SK-N-SH (cell line): ENCODE data around the gene POLD2. TPM values are rescaled to one million over a fixed set of nuclear protein-coding genes. Genes with fewer than 3 reads are reported as not detected.

Experiments
- CTCF ChIA-PET: fragments of 300-600, 350-600 bp; formaldehyde crosslinking; extraction: SDS; loops from one replicate; lab custom pipeline; 2021; lab: Yijun Ruan, JAX
- POLR2A ChIA-PET: fragments of 350-600 bp; sonication (Branson Sonifier 250); formaldehyde crosslinking; extraction: SDS; loops from one replicate; lab custom pipeline; 2020; ENCODE audit warnings: antibody characterized with exemption, inconsistent platforms; lab: Yijun Ruan, JAX
- DNase-seq: peaks from one replicate; pipeline ENCODE4 v3.0.0; 2012
- H2AFZ ChIP-seq: fragments of 200-600 bp; sonication (generic); 2 replicates; pipeline ENCODE4 v1.8.1; 2016; ENCODE audit warnings: antibody characterized with exemption, mild to moderate bottlenecking, low read depth
- H3F3A ChIP-seq: fragments of 200-600 bp; sonication (generic); replicated peaks from 2 replicates; pipeline ENCODE3; 2016; ENCODE audit warnings: antibody characterized with exemption, mild to moderate bottlenecking; ENCODE audit not compliant: insufficient read depth
- H3K27ac ChIP-seq, 2 experiments: fragments of 200-500 bp in 1 of 2; fragments of 200-600 bp in 1 of 2; sonication (Bioruptor generic) in 1 of 2; sonication (generic), shearing (Covaris generic) in 1 of 2; 2 replicates each; pipeline versions ENCODE4 v1.5.1 to v1.6.1; 2014 to 2016; ENCODE audit warnings: low read depth in 2 of 2, inconsistent platforms in 1 of 2, low read length in 1 of 2, mild to moderate bottlenecking in 1 of 2, mixed read lengths in 1 of 2
- H3K27me3 ChIP-seq: fragments of 200-600 bp; sonication (generic), shearing (Covaris generic); 2 replicates; pipeline ENCODE4 v1.6.1; 2016; ENCODE audit warnings: mixed run types; ENCODE audit not compliant: insufficient read depth
- H3K36me3 ChIP-seq, 2 experiments: fragments of 200-500 bp in 1 of 2; fragments of 200-600 bp in 1 of 2; sonication (Bioruptor generic) in 1 of 2; sonication (generic) in 1 of 2; replicated peaks in 1 of 2; 2 replicates each; pipeline versions ENCODE3 to v1.5.1; 2014 to 2016; ENCODE audit warnings: low read length in 1 of 2, mild to moderate bottlenecking in 1 of 2; ENCODE audit not compliant: insufficient read depth in 2 of 2, control insufficient read depth in 1 of 2
- H3K4me1 ChIP-seq, 2 experiments: fragments of 200-500 bp in 1 of 2; fragments of 200-600 bp in 1 of 2; sonication (Bioruptor generic) in 1 of 2; sonication (generic), shearing (Covaris generic) in 1 of 2; 2 replicates each; pipeline versions ENCODE4 v1.5.1 to v1.6.1; 2014 to 2016; ENCODE audit warnings: low read depth in 1 of 2, low read length in 1 of 2, mixed run types in 1 of 2; ENCODE audit not compliant: insufficient read depth in 2 of 2, control insufficient read depth in 1 of 2
- H3K4me2 ChIP-seq: fragments of 200-600 bp; sonication (generic), shearing (Covaris generic); 2 replicates; pipeline ENCODE4 v1.6.1; 2017; ENCODE audit warnings: mixed run types
- H3K4me3 ChIP-seq, 2 experiments: fragments of 200-500 bp in 1 of 2; fragments of 200-600 bp in 1 of 2; sonication (Bioruptor generic) in 1 of 2; sonication (generic), shearing (Covaris generic) in 1 of 2; 2 replicates each; pipeline versions ENCODE4 v1.5.1 to v1.8.1; 2014 to 2016; ENCODE audit warnings: low read depth in 2 of 2, inconsistent platforms in 1 of 2, low read length in 1 of 2, mild to moderate bottlenecking in 1 of 2, mixed read lengths in 1 of 2, moderate library complexity in 1 of 2
- H3K79me2 ChIP-seq: fragments of 200-600 bp; sonication (generic); 2 replicates; pipeline ENCODE4 v1.8.1; 2017; ENCODE audit warnings: mild to moderate bottlenecking; ENCODE audit not compliant: insufficient read depth
- H3K9ac ChIP-seq: fragments of 200-600 bp; sonication (generic); 2 replicates; pipeline ENCODE4 v1.6.1; 2017; ENCODE audit warnings: mixed run types
- H3K9me2 ChIP-seq: fragments of 200-600 bp; sonication (generic); 2 replicates; pipeline ENCODE4 v1.6.1; 2017; ENCODE audit warnings: mixed run types
- H3K9me3 ChIP-seq: fragments of 200-600 bp; sonication (generic); 2 replicates; pipeline ENCODE4 v1.6.1; 2017; ENCODE audit warnings: mixed run types, mild to moderate bottlenecking, moderate library complexity
- H4K20me1 ChIP-seq: fragments of 200-600 bp; sonication (generic); 2 replicates; pipeline ENCODE4 v1.6.1; 2017; ENCODE audit warnings: mild to moderate bottlenecking, mixed run types; ENCODE audit not compliant: insufficient read depth
- EP300 ChIP-seq, 2 experiments: IDR thresholded peaks; 2 replicates each; pipeline versions ENCODE4 v1.4.0 to v1.6.1; 2012; ENCODE audit warnings: borderline replicate concordance in 1 of 2, low read depth in 1 of 2, low read length in 1 of 2
- FOXM1 ChIP-seq: IDR thresholded peaks from 2 replicates; pipeline ENCODE4 v1.4.0; 2012; ENCODE audit warnings: low read depth, mild to moderate bottlenecking
- JUND ChIP-seq: IDR thresholded peaks from 2 replicates; pipeline ENCODE4 v1.4.0; 2012
- NFIC ChIP-seq: IDR thresholded peaks from 2 replicates; pipeline ENCODE4 v1.4.0; 2012; ENCODE audit warnings: borderline replicate concordance
- RAD21 ChIP-seq: IDR thresholded peaks from 2 replicates; pipeline ENCODE4 v1.6.1; 2012; ENCODE audit warnings: mild to moderate bottlenecking, low read length
- RCOR1 ChIP-seq: fragments of 150-350 bp; IDR thresholded peaks from 2 replicates; pipeline ENCODE4 v1.6.1; 2017; ENCODE audit warnings: antibody characterized with exemption, low read length
- SIN3A ChIP-seq: IDR thresholded peaks from 2 replicates; pipeline ENCODE4 v1.6.1; 2012; ENCODE audit warnings: low read depth, mild to moderate bottlenecking, low read length, moderate library complexity, borderline replicate concordance
- TAF1 ChIP-seq: IDR thresholded peaks from 2 replicates; pipeline ENCODE4 v1.6.1; 2012; ENCODE audit warnings: low read depth, mild to moderate bottlenecking, low read length, moderate library complexity, borderline replicate concordance
- WGBS: methylation state at CpG from one replicate; pipeline ENCODE4 v1.1.6; 2017; ENCODE audit warnings: low lambda C conversion rate; 5-methylcytosine and 5-hydroxymethylcytosine counted together
- polyA plus RNA-seq, 3 experiments: library from polyadenylated mRNA; depleted of rRNA; stranded (reverse); fragments of >200 nt; gene quantifications; 2 replicates each; pipeline ENCODE4 v1.2.3, GENCODE V29; 2012
- TF ChIP-seq, protein P1 (sequence below): IDR thresholded peaks from 2 replicates; pipeline ENCODE4 v1.6.1; 2012; ENCODE audit warnings: mild to moderate bottlenecking, low read depth, low read length, moderate library complexity
- TF ChIP-seq, protein P2 (sequence below): fragments of 200-600 bp; sonication (generic); IDR thresholded peaks from 2 replicates; pipeline ENCODE4 v1.6.1; 2017; ENCODE audit warnings: antibody characterized with exemption, mild to moderate bottlenecking, moderate library complexity
- TF ChIP-seq, protein P3 (sequence below): fragments of 150-350 bp; IDR thresholded peaks from 2 replicates; pipeline ENCODE4 v1.6.1; 2016; ENCODE audit warnings: mild to moderate bottlenecking, low read depth, low read length
- TF ChIP-seq, protein P4 (sequence below): IDR thresholded peaks from 2 replicates; pipeline ENCODE4 v1.4.0; 2012; ENCODE audit warnings: low read depth, borderline replicate concordance

Gene POLD2
- polyA plus RNA-seq, 1 of the 3 experiments (the other 2 are of a cell fraction), result 194 TPM

DNA sequence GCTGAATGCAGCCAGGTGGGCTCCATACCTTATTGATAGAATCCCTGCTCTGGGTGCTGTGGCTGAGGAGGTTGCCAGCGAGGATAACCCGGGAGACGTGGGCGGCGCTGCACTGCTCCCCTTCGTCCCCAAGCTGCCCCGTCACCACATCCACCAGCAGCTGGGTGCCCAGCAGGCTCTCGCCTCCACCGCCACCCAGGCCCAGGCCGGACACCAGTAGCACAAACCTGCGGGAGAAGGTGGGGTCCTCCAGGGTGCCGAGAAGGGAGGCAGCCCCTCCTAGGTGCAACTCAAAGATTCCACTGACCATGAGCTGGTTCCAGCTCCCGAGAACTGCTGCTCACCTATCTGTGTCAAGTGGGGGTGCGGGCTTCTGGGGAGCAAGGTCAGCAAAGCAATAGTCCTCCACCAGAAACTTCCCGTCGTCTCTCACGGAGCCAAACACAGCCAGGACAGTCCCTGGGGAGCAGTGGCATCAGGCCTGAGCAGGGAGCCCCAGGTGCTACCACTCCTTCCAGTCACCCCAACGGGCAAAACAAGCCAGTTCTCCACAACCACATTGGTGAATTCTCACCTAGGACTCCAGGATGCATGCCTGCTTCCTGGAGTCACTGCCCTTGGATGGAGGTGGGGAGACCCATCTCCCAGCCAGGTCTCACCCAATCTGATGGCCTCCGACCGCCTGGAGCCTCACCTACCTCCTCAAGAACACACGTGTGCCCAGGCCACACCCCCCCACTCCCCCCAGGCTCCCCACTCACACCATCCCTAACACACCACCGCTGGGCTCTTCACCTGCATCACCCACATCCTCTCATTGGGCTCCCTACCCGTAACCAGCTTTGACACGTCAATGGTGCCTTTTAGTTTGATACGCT lies 6.3 kb downstream of the POLD2 start (continued):
- TF ChIP-seq, protein P1, sequence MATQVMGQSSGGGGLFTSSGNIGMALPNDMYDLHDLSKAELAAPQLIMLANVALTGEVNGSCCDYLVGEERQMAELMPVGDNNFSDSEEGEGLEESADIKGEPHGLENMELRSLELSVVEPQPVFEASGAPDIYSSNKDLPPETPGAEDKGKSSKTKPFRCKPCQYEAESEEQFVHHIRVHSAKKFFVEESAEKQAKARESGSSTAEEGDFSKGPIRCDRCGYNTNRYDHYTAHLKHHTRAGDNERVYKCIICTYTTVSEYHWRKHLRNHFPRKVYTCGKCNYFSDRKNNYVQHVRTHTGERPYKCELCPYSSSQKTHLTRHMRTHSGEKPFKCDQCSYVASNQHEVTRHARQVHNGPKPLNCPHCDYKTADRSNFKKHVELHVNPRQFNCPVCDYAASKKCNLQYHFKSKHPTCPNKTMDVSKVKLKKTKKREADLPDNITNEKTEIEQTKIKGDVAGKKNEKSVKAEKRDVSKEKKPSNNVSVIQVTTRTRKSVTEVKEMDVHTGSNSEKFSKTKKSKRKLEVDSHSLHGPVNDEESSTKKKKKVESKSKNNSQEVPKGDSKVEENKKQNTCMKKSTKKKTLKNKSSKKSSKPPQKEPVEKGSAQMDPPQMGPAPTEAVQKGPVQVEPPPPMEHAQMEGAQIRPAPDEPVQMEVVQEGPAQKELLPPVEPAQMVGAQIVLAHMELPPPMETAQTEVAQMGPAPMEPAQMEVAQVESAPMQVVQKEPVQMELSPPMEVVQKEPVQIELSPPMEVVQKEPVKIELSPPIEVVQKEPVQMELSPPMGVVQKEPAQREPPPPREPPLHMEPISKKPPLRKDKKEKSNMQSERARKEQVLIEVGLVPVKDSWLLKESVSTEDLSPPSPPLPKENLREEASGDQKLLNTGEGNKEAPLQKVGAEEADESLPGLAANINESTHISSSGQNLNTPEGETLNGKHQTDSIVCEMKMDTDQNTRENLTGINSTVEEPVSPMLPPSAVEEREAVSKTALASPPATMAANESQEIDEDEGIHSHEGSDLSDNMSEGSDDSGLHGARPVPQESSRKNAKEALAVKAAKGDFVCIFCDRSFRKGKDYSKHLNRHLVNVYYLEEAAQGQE, result no peak
- TF ChIP-seq JUND, result no peak
- no peak for TF ChIP-seq EP300 (IDR thresholded peaks at IDR 0.05; ENCODE audit: borderline replicate concordance in 1 of 2, low read depth in 1 of 2, low read length in 1 of 2)
- TF ChIP-seq, protein P2, sequence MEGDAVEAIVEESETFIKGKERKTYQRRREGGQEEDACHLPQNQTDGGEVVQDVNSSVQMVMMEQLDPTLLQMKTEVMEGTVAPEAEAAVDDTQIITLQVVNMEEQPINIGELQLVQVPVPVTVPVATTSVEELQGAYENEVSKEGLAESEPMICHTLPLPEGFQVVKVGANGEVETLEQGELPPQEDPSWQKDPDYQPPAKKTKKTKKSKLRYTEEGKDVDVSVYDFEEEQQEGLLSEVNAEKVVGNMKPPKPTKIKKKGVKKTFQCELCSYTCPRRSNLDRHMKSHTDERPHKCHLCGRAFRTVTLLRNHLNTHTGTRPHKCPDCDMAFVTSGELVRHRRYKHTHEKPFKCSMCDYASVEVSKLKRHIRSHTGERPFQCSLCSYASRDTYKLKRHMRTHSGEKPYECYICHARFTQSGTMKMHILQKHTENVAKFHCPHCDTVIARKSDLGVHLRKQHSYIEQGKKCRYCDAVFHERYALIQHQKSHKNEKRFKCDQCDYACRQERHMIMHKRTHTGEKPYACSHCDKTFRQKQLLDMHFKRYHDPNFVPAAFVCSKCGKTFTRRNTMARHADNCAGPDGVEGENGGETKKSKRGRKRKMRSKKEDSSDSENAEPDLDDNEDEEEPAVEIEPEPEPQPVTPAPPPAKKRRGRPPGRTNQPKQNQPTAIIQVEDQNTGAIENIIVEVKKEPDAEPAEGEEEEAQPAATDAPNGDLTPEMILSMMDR, result no peak
- TF ChIP-seq NFIC, result no peak
- no peak for TF ChIP-seq TAF1

DNA sequence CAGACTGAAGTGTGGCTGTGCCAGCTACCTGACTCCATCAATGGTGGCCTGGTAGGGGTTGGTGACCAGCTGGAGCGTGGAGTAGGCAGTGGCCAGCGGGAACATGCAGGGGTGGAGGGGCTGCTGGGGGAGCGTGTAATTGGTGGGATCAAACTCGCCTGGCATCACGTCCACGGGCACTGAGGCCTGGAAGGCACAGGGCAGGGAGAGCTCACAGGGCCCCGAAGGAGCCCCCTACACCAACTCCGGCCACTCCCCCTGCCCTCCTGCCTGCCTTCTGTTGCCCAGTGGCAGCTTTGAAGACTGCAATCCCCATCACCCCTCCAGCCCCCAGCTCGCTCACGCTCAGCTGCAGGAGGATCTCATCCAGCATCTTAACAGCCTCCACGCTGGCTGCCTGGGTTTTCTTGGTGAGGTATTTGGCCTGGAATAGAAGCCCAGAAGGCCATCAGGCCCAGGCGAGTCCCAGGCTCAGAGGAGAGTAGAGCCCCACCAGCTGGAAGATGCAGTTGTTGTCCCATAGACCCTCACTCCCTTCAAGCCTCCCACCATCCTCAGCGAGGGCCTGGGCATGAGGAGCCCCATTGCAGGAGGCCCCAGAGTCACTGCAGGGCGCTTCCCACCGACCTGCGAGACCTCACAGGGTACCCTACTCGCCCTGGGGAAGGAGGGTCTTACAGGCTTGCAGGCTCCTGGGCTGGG lies 7.1 kb downstream of the POLD2 start:
- Histone ChIP-seq H3K4me2 (no peak overlapping the region), H3K36me3 (peaks cover 31 to 81% of the 10 kb centered on the region in 2 experiments), H3K27ac (no peak overlapping the region), H3K9ac (no peak overlapping the region), H3K27me3 (no peaks in the 10 kb centered on the region), H4K20me1 (peaks cover 12% of the 10 kb centered on the region; the same call in 1 of the 2 replicates), H3F3A (peaks cover 26% of the 10 kb centered on the region), H3K4me3 (no peak overlapping the region), H3K4me1 (peaks cover 0 to 5% of the 10 kb centered on the region in 2 experiments; a peak in 1 of 4 replicates), H3K9me3 (no peaks in the 10 kb centered on the region), H2AFZ (no peak overlapping the region), H3K79me2 (peaks cover 23% of the 10 kb centered on the region), H3K9me2 (no peaks in the 10 kb centered on the region)
- WGBS, result 94% methylated on average over 17 of the region's 17 CpGs
- ChIA-PET POLR2A (interaction anchor here (1.5 to 1.7 kb wide), 3 partner anchors 11 to 44 kb away, joined by 4 to 6 read pairs (median 5); no protein-coding TSS in a partner anchor), CTCF (interaction anchor here (0.6 to 1.7 kb wide), 5 partner anchors 9 to 411 kb away, joined by 3 to 5 read pairs (median 4); partner anchors contain the start of gene YKT6)
- DNase-seq, result peak; percentile 41
- no peak for TF ChIP-seq FOXM1
- TF ChIP-seq RAD21, result no peak
- TF ChIP-seq, protein P3, sequence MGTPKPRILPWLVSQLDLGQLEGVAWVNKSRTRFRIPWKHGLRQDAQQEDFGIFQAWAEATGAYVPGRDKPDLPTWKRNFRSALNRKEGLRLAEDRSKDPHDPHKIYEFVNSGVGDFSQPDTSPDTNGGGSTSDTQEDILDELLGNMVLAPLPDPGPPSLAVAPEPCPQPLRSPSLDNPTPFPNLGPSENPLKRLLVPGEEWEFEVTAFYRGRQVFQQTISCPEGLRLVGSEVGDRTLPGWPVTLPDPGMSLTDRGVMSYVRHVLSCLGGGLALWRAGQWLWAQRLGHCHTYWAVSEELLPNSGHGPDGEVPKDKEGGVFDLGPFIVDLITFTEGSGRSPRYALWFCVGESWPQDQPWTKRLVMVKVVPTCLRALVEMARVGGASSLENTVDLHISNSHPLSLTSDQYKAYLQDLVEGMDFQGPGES, result no peak
- no peak for TF ChIP-seq NFIC
- TF ChIP-seq, protein P1, result no peak
- TF ChIP-seq, protein P2, result no peak
- TF ChIP-seq RCOR1, result no peak
- TF ChIP-seq SIN3A, result no peak
- TF ChIP-seq, protein P4, sequence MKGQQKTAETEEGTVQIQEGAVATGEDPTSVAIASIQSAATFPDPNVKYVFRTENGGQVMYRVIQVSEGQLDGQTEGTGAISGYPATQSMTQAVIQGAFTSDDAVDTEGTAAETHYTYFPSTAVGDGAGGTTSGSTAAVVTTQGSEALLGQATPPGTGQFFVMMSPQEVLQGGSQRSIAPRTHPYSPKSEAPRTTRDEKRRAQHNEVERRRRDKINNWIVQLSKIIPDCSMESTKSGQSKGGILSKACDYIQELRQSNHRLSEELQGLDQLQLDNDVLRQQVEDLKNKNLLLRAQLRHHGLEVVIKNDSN, result no peak
